ENCODE measurements around the gene SRP68. TPM values are rescaled to one million over a fixed set of nuclear protein-coding genes. Genes with fewer than 3 reads are reported as not detected.

SRP68 gene
- total and polyA plus RNA-seq, 4 donors: 17.7 to 36.7 (median 28.7) TPM

GRCh38 chr17:76106703-76107102, 34.4 kb upstream of the SRP68 start:
- DNase-seq (ENCODE audit: low spot score): no peak
- no peak overlapping the region for H3K4me3 ChIP-seq (ENCODE audit: low read depth in 1 of 3, low read length in 3 of 3)
- H3K27me3 ChIP-seq (ENCODE audit: control insufficient read depth in 4 of 4, insufficient read depth in 4 of 4, low read length in 3 of 4): no peaks in the 10 kb centered on the region
- no peak overlapping the region for H3K27ac ChIP-seq (ENCODE audit: low read depth in 1 of 2, low read length in 2 of 2)
- 84% methylated on average over 3 of the region's 3 CpGs for WGBS
- no peaks in the 10 kb centered on the region for H3K9me3 ChIP-seq (ENCODE audit: control insufficient read depth in 4 of 4, low read length in 3 of 4)
- H3K9ac ChIP-seq (ENCODE audit: low read depth in 1 of 2, low read length in 2 of 2): no peak overlapping the region
- peaks cover 3 to 14% (median 8%) of the 10 kb centered on the region in 4 donors for H3K4me1 ChIP-seq (ENCODE audit: control insufficient read depth in 4 of 4, insufficient read depth in 4 of 4, low read length in 3 of 4)
- H3K36me3 ChIP-seq (ENCODE audit: control insufficient read depth in 4 of 4, insufficient read depth in 3 of 4, low read depth in 1 of 4, low read length in 3 of 4): peaks cover 0 to 5% (median 0%) of the 10 kb centered on the region in 4 donors
- TF ChIP-seq GABPA (IDR thresholded peaks at IDR 0.05 in 1 of 2, conservative IDR thresholded peaks at IDR 0.05 in 1 of 2): no peak
- TF ChIP-seq, protein P1, sequence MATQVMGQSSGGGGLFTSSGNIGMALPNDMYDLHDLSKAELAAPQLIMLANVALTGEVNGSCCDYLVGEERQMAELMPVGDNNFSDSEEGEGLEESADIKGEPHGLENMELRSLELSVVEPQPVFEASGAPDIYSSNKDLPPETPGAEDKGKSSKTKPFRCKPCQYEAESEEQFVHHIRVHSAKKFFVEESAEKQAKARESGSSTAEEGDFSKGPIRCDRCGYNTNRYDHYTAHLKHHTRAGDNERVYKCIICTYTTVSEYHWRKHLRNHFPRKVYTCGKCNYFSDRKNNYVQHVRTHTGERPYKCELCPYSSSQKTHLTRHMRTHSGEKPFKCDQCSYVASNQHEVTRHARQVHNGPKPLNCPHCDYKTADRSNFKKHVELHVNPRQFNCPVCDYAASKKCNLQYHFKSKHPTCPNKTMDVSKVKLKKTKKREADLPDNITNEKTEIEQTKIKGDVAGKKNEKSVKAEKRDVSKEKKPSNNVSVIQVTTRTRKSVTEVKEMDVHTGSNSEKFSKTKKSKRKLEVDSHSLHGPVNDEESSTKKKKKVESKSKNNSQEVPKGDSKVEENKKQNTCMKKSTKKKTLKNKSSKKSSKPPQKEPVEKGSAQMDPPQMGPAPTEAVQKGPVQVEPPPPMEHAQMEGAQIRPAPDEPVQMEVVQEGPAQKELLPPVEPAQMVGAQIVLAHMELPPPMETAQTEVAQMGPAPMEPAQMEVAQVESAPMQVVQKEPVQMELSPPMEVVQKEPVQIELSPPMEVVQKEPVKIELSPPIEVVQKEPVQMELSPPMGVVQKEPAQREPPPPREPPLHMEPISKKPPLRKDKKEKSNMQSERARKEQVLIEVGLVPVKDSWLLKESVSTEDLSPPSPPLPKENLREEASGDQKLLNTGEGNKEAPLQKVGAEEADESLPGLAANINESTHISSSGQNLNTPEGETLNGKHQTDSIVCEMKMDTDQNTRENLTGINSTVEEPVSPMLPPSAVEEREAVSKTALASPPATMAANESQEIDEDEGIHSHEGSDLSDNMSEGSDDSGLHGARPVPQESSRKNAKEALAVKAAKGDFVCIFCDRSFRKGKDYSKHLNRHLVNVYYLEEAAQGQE (IDR thresholded peaks at IDR 0.05): no peak
- TF ChIP-seq EGR1 (IDR thresholded peaks at IDR 0.05; ENCODE audit: low read depth in 2 of 2): no peak
- no peak for TF ChIP-seq RAD21 (IDR thresholded peaks at IDR 0.05)
- no peak for TF ChIP-seq HNF4A (conservative IDR thresholded peaks at IDR 0.05)
- no peak for TF ChIP-seq NR2F2 (IDR thresholded peaks at IDR 0.05)
- TF ChIP-seq ZBTB33 (IDR thresholded peaks at IDR 0.05): no peak
- TF ChIP-seq, protein P2, sequence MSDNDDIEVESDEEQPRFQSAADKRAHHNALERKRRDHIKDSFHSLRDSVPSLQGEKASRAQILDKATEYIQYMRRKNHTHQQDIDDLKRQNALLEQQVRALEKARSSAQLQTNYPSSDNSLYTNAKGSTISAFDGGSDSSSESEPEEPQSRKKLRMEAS (IDR thresholded peaks at IDR 0.05): no peak
- TF ChIP-seq YY1 (IDR thresholded peaks at IDR 0.05): no peak
- TF ChIP-seq CTCF (IDR thresholded peaks at IDR 0.05; ENCODE audit: low read depth, low read length, missing input control): no peak
- no peak for TF ChIP-seq FOXA2 (IDR thresholded peaks at IDR 0.05)
- no peak for TF ChIP-seq SP1 (IDR thresholded peaks at IDR 0.05)

DNA sequence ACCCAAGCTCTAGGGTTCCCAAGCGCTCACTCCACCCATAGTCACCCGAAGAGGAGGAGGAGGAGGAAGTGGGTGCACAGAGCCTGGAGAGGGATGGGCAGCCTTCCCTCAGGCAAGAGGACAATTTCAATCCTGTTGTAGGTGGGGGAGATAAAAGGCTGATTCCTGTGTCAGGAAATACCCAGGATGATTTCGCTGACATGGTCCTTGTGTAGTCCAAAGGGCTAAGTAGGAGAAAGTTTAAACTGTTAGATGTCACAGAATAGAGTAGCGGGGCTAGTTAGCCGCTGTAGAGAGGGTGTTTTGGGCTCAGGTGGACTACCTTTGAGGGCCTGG, 32.5 kb upstream of the SRP68 start:
- Histone ChIP-seq H3K27ac (ENCODE audit: low read depth in 1 of 2, low read length in 2 of 2) (no peak overlapping the region), H3K9me3 (ENCODE audit: control insufficient read depth in 4 of 4, low read length in 3 of 4) (no peaks in the 10 kb centered on the region), H3K36me3 (ENCODE audit: control insufficient read depth in 4 of 4, insufficient read depth in 3 of 4, low read depth in 1 of 4, low read length in 3 of 4) (peaks cover 6 to 17% (median 9%) of the 10 kb centered on the region in 4 donors), H3K27me3 (ENCODE audit: control insufficient read depth in 4 of 4, insufficient read depth in 4 of 4, low read length in 3 of 4) (no peaks in the 10 kb centered on the region), H3K9ac (ENCODE audit: low read depth in 1 of 2, low read length in 2 of 2) (no peak overlapping the region), H3K4me3 (ENCODE audit: low read depth in 1 of 3, low read length in 3 of 3) (no peak overlapping the region), H3K4me1 (ENCODE audit: control insufficient read depth in 4 of 4, insufficient read depth in 4 of 4, low read length in 3 of 4) (peaks cover 3 to 14% (median 8%) of the 10 kb centered on the region in 4 donors)
- TF ChIP-seq RXRA (IDR thresholded peaks at IDR 0.05) (no peak), GABPA (IDR thresholded peaks at IDR 0.05 in 1 of 2, conservative IDR thresholded peaks at IDR 0.05 in 1 of 2) (no peak), FOXA1 (IDR thresholded peaks at IDR 0.05) (no peak), HNF4G (IDR thresholded peaks at IDR 0.05) (no peak), FOXA2 (IDR thresholded peaks at IDR 0.05) (no peak), YY1 (IDR thresholded peaks at IDR 0.05) (no peak), TAF1 (conservative IDR thresholded peaks at IDR 0.05) (no peak), JUND (IDR thresholded peaks at IDR 0.05) (no peak), SP1 (IDR thresholded peaks at IDR 0.05) (no peak), NR2F2 (IDR thresholded peaks at IDR 0.05) (no peak), EGR1 (IDR thresholded peaks at IDR 0.05; ENCODE audit: low read depth in 2 of 2) (no peak)
- TF ChIP-seq, protein P2 (IDR thresholded peaks at IDR 0.05): no peak
- TF ChIP-seq, protein P1 (IDR thresholded peaks at IDR 0.05): no peak
- 81% methylated on average over 5 of the region's 5 CpGs for WGBS
- DNase-seq (ENCODE audit: low spot score): no peak
